SK-N-SH treated with all-trans-retinoic acid at 6 μM for 48 hours (cell line): Measurements from ENCODE around the gene CLEC7A.

Experiments
- ATAC-seq: fragments of 200-7000 bp; cut with Tn5 transposase; 3 replicates; pipeline ENCODE4 v1.9.1; 2020; ENCODE audit warnings: mild to moderate bottlenecking, moderate library complexity
- ARNTL ChIP-seq: fragments of 450-650 bp; formaldehyde crosslinking; IDR thresholded peaks from 2 replicates; pipeline ENCODE4 v1.5.0; 2020; ENCODE audit warnings: low read depth, mild to moderate bottlenecking, moderate library complexity, borderline replicate concordance
- CSDC2 ChIP-seq: fragments of 250-450 bp; sonication (Bioruptor Pico); IDR thresholded peaks from 2 replicates; pipeline ENCODE4 v1.5.0; 2020; ENCODE audit warnings: mild to moderate bottlenecking, moderate library complexity
- ESRRG ChIP-seq: fragments of 250-450 bp; sonication (Bioruptor Pico); IDR thresholded peaks from 2 replicates; pipeline ENCODE4 v1.6.1; 2021; ENCODE audit warnings: mild to moderate bottlenecking
- GLIS3 ChIP-seq: fragments of 250-450 bp; sonication (Bioruptor Pico); IDR thresholded peaks from 2 replicates; pipeline ENCODE4 v1.5.0; 2020; ENCODE audit warnings: mild to moderate bottlenecking, moderate library complexity
- ISL1 ChIP-seq: fragments of 250-450 bp; sonication (Bioruptor Pico); IDR thresholded peaks from 2 replicates; pipeline ENCODE4 v2.1.2; 2022; ENCODE audit warnings: mild to moderate bottlenecking, moderate library complexity
- OSR1 ChIP-seq: fragments of 250-450 bp; sonication (Bioruptor Pico); IDR thresholded peaks from 2 replicates; pipeline ENCODE4 v1.8.0; 2022; ENCODE audit warnings: moderate library complexity, mild to moderate bottlenecking, inconsistent platforms
- PPARA ChIP-seq: fragments of 250-450 bp; sonication (Bioruptor Pico); IDR thresholded peaks from 2 replicates; pipeline ENCODE4 v1.5.0; 2020; ENCODE audit warnings: mild to moderate bottlenecking, borderline replicate concordance
- RARB ChIP-seq: fragments of 250-450 bp; sonication (Bioruptor Pico); IDR thresholded peaks from 2 replicates; pipeline ENCODE4 v1.8.0; 2021; ENCODE audit warnings: mild to moderate bottlenecking, moderate library complexity
- SNAI2 ChIP-seq: fragments of 250-450 bp; sonication (Bioruptor Pico); IDR thresholded peaks from 2 replicates; pipeline ENCODE4 v1.5.0; 2020; ENCODE audit warnings: mild to moderate bottlenecking, moderate library complexity
- TCF4 ChIP-seq: fragments of 250-450 bp; sonication (Bioruptor Pico); IDR thresholded peaks from 2 replicates; pipeline ENCODE4 v1.8.0; 2021; ENCODE audit warnings: mild to moderate bottlenecking, moderate library complexity, borderline replicate concordance
- TOX ChIP-seq: fragments of 250-450 bp; sonication (Bioruptor Pico); IDR thresholded peaks from 2 replicates; pipeline ENCODE4 v1.8.0; 2021; ENCODE audit warnings: mild to moderate bottlenecking, moderate library complexity, borderline replicate concordance
- ZC3H10 ChIP-seq: fragments of 250-450 bp; sonication (Bioruptor Pico); IDR thresholded peaks from 2 replicates; pipeline ENCODE4 v1.5.1; 2021; ENCODE audit warnings: mild to moderate bottlenecking, moderate library complexity
- ZFP3 ChIP-seq: fragments of 250-450 bp; sonication (Bioruptor Pico); IDR thresholded peaks from 2 replicates; pipeline ENCODE4 v1.5.0; 2020; ENCODE audit warnings: mild to moderate bottlenecking, moderate library complexity
- ZFP30 ChIP-seq: fragments of 450-650 bp; formaldehyde crosslinking; IDR thresholded peaks from 2 replicates; pipeline ENCODE4 v1.5.0; 2022; ENCODE audit warnings: mild to moderate bottlenecking, moderate library complexity
- ZNF565 ChIP-seq: fragments of 450-650 bp; formaldehyde crosslinking; conservative IDR thresholded peaks from 2 replicates; pipeline ENCODE4 v1.5.0; 2020; ENCODE audit warnings: low read depth, mild to moderate bottlenecking, moderate library complexity
- ZNF70 ChIP-seq: fragments of 450-650 bp; formaldehyde crosslinking; IDR thresholded peaks from 2 replicates; pipeline ENCODE4 v1.5.0; 2020; ENCODE audit warnings: mild to moderate bottlenecking, moderate library complexity
- TF ChIP-seq, protein P1 (sequence below): fragments of 250-450 bp; sonication (Bioruptor Pico); IDR thresholded peaks from 2 replicates; pipeline ENCODE4 v1.5.1; 2021; ENCODE audit warnings: mild to moderate bottlenecking, moderate library complexity
- TF ChIP-seq, protein P2 (sequence below): fragments of 250-450 bp; sonication (Bioruptor Pico); IDR thresholded peaks from 2 replicates; pipeline ENCODE4 v1.8.0; 2020; ENCODE audit warnings: mild to moderate bottlenecking, moderate library complexity, borderline replicate concordance
- TF ChIP-seq, protein P3 (sequence below): fragments of 250-450 bp; sonication (Bioruptor Pico); IDR thresholded peaks from 2 replicates; pipeline ENCODE4 v1.5.0; 2020; ENCODE audit warnings: mild to moderate bottlenecking, moderate library complexity
- TF ChIP-seq, protein P4 (sequence below): fragments of 250-450 bp; sonication (Bioruptor Pico); IDR thresholded peaks from 2 replicates; pipeline ENCODE4 v1.8.0; 2021; ENCODE audit warnings: low read depth, mild to moderate bottlenecking, moderate library complexity, borderline replicate concordance
- TF ChIP-seq, protein P5 (sequence below): fragments of 250-450 bp; sonication (Bioruptor Pico); IDR thresholded peaks from 2 replicates; pipeline ENCODE4 v1.5.1; 2020; ENCODE audit warnings: low read depth, mild to moderate bottlenecking, moderate library complexity

The CLEC7A gene

DNA sequence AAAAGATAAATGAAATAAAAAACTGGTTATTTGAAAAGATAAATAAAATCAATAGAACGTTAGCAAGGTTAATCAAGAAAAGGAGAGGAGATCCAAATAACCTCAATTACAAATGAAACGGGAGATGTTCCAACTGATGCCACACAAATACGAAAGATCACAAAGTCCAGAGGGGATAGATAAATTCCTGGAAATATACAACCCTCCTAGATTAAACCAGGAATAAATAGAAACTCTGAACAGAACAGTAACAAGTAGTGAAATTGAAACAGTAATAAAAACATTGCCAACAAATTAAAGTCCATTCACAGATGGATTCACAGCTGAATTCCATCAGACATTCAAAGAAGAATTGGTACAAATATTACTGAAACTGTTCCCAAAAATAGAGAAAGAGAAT lies 43.6 kb downstream of the CLEC7A start:
- TF ChIP-seq CSDC2 (CRISPR knock-in tag) (no peak), GLIS3 (CRISPR knock-in tag) (no peak), PPARA (CRISPR knock-in tag) (no peak), ZNF70 (CRISPR knock-in tag) (no peak), RARB (no peak)
- TF ChIP-seq, protein P1, sequence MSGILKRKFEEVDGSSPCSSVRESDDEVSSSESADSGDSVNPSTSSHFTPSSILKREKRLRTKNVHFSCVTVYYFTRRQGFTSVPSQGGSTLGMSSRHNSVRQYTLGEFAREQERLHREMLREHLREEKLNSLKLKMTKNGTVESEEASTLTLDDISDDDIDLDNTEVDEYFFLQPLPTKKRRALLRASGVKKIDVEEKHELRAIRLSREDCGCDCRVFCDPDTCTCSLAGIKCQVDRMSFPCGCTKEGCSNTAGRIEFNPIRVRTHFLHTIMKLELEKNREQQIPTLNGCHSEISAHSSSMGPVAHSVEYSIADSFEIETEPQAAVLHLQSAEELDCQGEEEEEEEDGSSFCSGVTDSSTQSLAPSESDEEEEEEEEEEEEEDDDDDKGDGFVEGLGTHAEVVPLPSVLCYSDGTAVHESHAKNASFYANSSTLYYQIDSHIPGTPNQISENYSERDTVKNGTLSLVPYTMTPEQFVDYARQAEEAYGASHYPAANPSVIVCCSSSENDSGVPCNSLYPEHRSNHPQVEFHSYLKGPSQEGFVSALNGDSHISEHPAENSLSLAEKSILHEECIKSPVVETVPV (CRISPR knock-in tag): no peak
- ATAC-seq: no peak

DNA sequence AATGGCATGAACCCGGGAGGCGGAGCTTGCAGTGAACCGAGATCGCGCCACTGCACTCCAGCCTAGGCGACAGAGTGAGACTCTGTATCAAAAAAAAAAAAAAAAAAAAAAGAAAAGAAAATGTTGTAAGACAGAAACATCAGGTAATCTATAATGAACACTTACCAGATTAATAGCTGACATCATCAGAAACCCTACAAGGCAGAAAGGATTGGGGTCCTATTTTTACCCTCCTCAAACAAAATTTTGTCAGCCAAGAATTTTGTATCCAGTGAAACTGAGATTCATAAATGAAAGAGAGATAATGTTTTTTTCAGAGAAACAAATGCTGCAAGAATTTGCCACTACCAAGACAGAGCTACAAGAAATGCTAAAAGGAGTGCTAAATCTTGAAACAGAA lies 45.3 kb downstream of the CLEC7A start:
- TF ChIP-seq ZFP30 (CRISPR knock-in tag) (no peak), ZFP3 (CRISPR knock-in tag) (no peak), CSDC2 (CRISPR knock-in tag) (no peak), SNAI2 (CRISPR knock-in tag) (no peak), GLIS3 (CRISPR knock-in tag) (no peak), ESRRG (CRISPR knock-in tag) (no peak), TCF4 (no peak), PPARA (CRISPR knock-in tag) (no peak), ZNF70 (CRISPR knock-in tag) (no peak), OSR1 (no peak), ARNTL (CRISPR knock-in tag) (no peak), ISL1 (no peak), TOX (no peak), ZNF565 (CRISPR knock-in tag) (no peak), ZC3H10 (CRISPR knock-in tag) (no peak)
- TF ChIP-seq, protein P2, sequence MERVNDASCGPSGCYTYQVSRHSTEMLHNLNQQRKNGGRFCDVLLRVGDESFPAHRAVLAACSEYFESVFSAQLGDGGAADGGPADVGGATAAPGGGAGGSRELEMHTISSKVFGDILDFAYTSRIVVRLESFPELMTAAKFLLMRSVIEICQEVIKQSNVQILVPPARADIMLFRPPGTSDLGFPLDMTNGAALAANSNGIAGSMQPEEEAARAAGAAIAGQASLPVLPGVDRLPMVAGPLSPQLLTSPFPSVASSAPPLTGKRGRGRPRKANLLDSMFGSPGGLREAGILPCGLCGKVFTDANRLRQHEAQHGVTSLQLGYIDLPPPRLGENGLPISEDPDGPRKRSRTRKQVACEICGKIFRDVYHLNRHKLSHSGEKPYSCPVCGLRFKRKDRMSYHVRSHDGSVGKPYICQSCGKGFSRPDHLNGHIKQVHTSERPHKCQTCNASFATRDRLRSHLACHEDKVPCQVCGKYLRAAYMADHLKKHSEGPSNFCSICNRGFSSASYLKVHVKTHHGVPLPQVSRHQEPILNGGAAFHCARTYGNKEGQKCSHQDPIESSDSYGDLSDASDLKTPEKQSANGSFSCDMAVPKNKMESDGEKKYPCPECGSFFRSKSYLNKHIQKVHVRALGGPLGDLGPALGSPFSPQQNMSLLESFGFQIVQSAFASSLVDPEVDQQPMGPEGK (CRISPR knock-in tag): no peak
- TF ChIP-seq, protein P1 (CRISPR knock-in tag): no peak
- TF ChIP-seq, protein P3, sequence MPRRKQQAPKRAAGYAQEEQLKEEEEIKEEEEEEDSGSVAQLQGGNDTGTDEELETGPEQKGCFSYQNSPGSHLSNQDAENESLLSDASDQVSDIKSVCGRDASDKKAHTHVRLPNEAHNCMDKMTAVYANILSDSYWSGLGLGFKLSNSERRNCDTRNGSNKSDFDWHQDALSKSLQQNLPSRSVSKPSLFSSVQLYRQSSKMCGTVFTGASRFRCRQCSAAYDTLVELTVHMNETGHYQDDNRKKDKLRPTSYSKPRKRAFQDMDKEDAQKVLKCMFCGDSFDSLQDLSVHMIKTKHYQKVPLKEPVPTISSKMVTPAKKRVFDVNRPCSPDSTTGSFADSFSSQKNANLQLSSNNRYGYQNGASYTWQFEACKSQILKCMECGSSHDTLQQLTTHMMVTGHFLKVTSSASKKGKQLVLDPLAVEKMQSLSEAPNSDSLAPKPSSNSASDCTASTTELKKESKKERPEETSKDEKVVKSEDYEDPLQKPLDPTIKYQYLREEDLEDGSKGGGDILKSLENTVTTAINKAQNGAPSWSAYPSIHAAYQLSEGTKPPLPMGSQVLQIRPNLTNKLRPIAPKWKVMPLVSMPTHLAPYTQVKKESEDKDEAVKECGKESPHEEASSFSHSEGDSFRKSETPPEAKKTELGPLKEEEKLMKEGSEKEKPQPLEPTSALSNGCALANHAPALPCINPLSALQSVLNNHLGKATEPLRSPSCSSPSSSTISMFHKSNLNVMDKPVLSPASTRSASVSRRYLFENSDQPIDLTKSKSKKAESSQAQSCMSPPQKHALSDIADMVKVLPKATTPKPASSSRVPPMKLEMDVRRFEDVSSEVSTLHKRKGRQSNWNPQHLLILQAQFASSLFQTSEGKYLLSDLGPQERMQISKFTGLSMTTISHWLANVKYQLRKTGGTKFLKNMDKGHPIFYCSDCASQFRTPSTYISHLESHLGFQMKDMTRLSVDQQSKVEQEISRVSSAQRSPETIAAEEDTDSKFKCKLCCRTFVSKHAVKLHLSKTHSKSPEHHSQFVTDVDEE: no peak
- TF ChIP-seq, protein P4, sequence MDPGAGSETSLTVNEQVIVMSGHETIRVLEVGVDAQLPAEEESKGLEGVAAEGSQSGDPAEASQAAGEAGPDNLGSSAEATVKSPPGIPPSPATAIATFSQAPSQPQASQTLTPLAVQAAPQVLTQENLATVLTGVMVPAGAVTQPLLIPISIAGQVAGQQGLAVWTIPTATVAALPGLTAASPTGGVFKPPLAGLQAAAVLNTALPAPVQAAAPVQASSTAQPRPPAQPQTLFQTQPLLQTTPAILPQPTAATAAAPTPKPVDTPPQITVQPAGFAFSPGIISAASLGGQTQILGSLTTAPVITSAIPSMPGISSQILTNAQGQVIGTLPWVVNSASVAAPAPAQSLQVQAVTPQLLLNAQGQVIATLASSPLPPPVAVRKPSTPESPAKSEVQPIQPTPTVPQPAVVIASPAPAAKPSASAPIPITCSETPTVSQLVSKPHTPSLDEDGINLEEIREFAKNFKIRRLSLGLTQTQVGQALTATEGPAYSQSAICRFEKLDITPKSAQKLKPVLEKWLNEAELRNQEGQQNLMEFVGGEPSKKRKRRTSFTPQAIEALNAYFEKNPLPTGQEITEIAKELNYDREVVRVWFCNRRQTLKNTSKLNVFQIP: no peak
- TF ChIP-seq, protein P5, sequence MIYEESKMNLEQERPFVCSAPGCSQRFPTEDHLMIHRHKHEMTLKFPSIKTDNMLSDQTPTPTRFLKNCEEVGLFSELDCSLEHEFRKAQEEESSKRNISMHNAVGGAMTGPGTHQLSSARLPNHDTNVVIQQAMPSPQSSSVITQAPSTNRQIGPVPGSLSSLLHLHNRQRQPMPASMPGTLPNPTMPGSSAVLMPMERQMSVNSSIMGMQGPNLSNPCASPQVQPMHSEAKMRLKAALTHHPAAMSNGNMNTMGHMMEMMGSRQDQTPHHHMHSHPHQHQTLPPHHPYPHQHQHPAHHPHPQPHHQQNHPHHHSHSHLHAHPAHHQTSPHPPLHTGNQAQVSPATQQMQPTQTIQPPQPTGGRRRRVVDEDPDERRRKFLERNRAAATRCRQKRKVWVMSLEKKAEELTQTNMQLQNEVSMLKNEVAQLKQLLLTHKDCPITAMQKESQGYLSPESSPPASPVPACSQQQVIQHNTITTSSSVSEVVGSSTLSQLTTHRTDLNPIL (CRISPR knock-in tag): no peak
- ATAC-seq: no peak
